SH-SY5Y (cell line): Measurements from ENCODE around the gene HAPLN3.

Experiments
- GATA2 ChIP-seq: IDR thresholded peaks from 2 replicates; pipeline ENCODE4 v1.6.1; 2011; ENCODE audit warnings: mild to moderate bottlenecking, low read depth, low read length
- GATA3 ChIP-seq: IDR thresholded peaks from 2 replicates; pipeline ENCODE4 v1.6.1; 2011; ENCODE audit warnings: low read depth, mild to moderate bottlenecking, low read length, moderate library complexity

GRCh38 chr15:88901508-88902220 is 6.3 kb upstream of the HAPLN3 start:
- TF ChIP-seq GATA3 = no peak
- no peak for TF ChIP-seq GATA2
